Choroid plexus epithelial cell (primary cell): Measurements from ENCODE around the gene DIPK1B.

Experiments
- DNase-seq: peaks from one replicate; pipeline ENCODE4 v3.0.0-alpha.2; 2010; ENCODE audit warnings: low read depth
- H3K4me3 ChIP-seq: 2 replicates; pipeline ENCODE4 v1.5.1; 2011; ENCODE audit warnings: low read depth, mild to moderate bottlenecking, control low read depth, low read length, moderate library complexity
- TF ChIP-seq, protein P1 (sequence below): conservative IDR thresholded peaks from 2 replicates; pipeline ENCODE4 v1.5.1; 2011; ENCODE audit warnings: low read depth, mild to moderate bottlenecking, control low read depth, inconsistent platforms, low read length, moderate library complexity

The DIPK1B gene

DNA sequence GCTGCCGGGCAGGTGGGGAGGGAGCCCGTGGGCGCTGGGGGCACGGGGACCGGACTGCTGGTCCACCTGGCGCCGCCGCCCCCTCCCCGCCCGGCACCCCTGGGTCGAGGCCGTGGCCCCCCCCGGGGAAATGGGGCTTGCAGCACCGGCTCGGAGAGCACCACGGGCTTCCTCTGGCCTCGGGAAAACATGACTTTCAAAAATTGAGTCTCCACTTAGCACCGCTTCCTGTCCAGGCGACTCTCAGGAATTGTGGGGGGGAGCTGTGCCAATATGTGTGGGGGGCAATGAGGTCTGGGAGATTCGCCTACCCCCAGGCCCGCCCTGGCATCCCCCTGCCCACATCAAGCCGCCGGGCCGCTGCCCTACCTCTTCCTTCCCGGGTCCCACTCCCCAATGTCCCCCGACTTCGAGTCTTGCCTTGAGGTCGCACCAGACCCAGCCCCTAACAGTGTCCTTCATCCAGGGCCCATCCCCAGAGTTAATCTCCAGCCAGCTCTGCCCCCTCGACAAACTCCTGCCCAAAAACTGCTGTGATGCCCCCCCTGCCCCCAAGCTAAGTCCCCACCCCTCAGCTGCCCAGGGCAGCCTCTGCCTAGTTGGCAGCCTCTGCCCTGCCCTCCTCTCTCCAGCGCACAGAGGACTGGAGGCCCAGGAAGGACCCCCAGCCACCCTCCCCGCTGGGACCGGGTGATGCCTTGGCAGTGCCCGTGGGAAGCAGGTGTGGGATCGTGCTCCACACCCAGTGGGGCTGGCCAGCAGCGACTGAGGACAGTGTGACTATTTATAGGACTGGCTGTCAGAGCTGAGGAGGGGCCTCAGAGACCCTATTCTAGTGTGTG, 45.8 kb upstream of the DIPK1B start:
- peak overlapping the region; percentile 8 for H3K4me3 ChIP-seq
- no peak for DNase-seq
- TF ChIP-seq, protein P1, sequence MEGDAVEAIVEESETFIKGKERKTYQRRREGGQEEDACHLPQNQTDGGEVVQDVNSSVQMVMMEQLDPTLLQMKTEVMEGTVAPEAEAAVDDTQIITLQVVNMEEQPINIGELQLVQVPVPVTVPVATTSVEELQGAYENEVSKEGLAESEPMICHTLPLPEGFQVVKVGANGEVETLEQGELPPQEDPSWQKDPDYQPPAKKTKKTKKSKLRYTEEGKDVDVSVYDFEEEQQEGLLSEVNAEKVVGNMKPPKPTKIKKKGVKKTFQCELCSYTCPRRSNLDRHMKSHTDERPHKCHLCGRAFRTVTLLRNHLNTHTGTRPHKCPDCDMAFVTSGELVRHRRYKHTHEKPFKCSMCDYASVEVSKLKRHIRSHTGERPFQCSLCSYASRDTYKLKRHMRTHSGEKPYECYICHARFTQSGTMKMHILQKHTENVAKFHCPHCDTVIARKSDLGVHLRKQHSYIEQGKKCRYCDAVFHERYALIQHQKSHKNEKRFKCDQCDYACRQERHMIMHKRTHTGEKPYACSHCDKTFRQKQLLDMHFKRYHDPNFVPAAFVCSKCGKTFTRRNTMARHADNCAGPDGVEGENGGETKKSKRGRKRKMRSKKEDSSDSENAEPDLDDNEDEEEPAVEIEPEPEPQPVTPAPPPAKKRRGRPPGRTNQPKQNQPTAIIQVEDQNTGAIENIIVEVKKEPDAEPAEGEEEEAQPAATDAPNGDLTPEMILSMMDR = no peak

DNA sequence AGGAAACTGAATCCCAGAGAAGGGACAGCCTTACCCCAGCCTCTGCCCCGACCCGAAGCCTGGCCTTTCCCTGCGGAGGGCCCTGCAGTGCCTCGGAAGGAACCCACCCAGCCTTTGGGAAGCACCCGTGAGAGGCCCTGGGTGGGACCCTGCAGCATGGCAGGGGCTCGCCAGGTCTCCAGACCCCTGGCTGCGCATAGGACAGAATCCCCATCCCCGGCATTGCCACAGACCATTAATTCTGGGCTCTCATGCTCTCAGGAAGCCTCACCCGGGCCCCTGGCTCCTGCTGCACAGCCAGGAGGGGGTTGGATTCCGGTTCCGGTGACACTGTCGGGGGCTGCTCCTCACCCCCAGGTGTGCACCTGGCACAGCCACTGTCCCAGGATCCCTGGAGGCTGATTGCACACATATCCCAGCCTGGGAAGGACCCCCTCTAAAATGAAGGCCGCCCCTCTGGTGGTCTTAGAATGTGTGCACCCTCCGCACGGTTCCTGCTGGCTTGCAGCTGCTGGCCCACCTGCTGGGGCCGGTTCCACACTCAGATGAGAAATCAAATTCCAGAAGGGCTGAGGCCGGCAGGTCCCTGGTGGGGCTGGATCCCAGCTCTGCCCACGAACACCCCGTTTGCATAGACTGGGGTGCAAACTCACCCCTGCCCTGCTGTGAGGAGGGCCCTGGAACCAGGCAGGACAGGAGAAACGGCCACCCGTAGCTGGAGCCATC, 45.0 kb upstream of the DIPK1B start:
- TF ChIP-seq, protein P1 = no peak
- DNase-seq = no peak
- H3K4me3 ChIP-seq = no peak overlapping the region

DNA sequence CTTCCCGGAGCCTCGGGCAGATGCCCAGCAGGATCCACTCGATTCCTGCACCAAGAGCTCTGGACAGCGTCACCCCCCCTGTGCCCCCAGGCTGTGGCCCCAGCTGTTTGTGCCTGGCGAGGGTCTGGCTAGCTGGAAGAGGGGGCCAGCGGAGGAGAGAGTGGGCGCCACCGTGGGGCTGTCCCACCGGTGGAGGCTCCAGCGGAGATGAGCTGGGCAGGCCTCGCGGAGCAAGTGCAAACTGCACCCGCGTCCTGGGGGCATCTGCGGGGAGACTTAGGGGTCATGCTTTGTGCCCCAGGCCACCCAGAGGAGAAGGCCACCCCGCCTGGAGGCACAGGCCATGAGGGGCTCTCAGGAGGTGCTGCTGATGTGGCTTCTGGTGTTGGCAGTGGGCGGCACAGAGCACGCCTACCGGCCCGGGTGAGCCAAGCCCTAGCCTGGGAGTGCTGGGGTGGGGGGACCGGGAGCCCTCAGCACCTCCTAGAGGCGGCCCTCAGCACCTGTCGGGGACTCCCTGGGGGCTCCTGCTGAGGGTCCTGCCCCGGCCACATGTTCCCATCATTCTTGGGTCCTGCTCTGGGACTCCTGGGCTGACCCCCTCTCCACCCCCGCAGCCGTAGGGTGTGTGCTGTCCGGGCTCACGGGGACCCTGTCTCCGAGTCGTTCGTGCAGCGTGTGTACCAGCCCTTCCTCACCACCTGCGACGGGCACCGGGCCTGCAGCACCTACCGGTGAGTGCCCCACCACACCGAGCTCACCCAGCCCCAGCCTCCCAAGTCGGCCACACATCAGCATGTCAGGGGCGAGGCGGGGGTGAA, 44.2 kb upstream of the DIPK1B start:
- TF ChIP-seq, protein P1 = no peak
- no peak for DNase-seq
- no peak overlapping the region for H3K4me3 ChIP-seq

DNA sequence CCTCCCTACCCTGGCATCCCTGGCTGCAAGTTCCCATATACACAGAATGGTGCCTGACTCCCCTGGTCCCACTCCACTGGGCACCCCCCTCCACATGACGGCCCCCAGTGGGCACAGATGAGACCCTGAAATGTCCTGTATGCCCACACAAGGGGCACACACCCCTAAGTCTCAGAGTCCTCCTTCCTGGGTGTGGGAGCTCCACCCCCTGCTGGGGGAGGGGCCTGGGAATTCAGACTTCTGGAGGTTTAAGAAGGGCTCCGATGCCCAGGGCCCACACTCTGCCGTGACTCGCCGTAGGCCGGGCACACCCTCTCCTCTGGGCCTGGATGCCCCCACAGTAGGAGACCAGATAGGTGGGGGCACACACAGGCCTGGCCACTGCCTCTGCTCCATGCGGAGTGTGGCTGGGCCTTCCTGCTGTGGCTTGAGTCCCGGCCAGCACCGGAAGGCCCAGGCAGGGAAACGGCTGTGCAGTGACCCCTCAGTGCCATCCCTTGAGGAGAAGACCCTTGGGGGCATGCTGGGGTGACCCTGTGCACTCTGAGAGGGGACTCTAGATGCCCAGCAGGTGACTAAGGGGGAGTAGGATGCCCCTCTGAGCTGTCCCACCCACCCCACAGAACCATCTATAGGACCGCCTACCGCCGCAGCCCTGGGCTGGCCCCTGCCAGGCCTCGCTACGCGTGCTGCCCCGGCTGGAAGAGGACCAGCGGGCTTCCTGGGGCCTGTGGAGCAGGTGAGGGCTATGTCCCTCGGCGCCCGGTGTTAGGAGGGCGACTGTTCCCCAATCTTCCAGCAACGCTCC, 43.2 kb upstream of the DIPK1B start:
- TF ChIP-seq, protein P1 = no peak
- no peak overlapping the region for H3K4me3 ChIP-seq
- DNase-seq = no peak

DNA sequence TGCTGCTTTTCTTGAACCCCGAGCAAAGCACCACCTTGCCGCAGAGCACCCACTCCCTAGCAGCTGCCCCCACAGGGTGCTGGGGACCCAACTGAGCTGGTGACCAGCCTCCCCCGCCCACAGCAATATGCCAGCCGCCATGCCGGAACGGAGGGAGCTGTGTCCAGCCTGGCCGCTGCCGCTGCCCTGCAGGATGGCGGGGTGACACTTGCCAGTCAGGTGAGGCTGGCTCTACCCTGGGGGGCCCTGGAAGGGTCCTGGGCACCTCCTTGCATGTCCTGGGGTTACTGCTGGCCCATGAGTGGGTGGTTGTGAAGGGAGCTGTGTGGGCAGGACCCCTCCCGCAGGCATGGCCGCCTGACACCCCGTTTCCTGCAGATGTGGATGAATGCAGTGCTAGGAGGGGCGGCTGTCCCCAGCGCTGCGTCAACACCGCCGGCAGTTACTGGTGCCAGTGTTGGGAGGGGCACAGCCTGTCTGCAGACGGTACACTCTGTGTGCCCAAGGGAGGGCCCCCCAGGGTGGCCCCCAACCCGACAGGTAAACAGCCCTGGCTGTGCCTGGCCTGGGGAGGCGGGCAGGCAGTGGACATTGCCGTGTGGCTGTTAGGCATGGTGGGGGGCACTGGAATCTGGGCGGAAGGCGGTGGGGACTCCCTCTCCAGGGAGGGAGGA, 42.4 kb upstream of the DIPK1B start:
- no peak for DNase-seq
- H3K4me3 ChIP-seq = no peak overlapping the region
- TF ChIP-seq, protein P1 = no peak
